CD4-positive, alpha-beta T cell treated with Interleukin-15 for 1 hour (primary cell): ENCODE data around the gene CLEC11A.

Source experiments
- DNase-seq: peaks from one replicate; pipeline ENCODE4 v3.0.0-alpha.2; 2020

Gene CLEC11A

DNA sequence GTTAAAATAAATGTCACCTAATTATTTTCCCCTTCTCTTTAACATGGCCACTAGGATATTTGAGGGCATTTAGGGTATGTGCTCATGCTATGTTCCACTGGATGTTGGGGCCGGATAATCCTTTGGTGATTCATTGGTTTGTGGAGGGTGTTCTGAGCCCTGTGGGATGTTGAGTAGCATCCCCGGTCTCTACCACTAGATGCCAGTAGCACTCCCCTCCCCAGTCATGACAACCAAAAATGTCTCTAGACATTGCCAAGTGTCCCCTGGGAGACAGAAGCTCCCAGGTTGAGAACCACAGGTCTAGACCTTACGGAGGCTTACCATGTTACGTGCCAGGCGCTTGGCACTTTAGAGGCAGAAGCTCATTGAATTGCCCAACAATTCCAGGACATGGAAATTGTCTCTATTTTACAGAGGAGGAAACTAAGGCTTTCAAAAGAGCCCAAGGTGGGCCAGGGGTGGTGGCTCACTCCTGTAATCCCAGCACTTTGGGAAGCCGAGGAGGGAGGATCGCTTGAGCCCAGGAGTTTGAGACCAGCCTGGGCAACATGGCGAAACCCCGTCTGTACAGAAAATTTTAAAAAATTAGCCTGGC lies 17.6 kb upstream of the CLEC11A start:
- DNase-seq, result peak; percentile 37

DNA sequence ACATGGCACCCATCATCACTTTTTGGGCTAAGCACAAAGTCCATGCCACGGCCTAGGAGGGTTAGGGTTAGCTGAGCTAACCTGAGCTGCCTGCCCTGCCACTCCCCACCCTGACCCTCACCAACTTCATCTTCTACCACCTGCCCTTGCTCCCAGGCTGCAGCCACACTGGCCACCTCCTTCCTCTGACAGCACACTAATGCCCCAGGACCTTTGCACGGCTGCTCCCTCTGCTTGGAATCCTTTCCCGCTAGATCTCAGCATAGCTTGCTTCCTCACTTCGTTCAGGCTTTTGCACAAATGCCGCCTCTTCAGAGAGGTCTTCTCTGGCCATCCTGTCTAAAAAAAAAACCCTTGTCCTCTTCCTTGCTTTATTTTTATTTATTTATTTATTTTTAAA lies 16.8 kb upstream of the CLEC11A start:
- DNase-seq, result no peak

DNA sequence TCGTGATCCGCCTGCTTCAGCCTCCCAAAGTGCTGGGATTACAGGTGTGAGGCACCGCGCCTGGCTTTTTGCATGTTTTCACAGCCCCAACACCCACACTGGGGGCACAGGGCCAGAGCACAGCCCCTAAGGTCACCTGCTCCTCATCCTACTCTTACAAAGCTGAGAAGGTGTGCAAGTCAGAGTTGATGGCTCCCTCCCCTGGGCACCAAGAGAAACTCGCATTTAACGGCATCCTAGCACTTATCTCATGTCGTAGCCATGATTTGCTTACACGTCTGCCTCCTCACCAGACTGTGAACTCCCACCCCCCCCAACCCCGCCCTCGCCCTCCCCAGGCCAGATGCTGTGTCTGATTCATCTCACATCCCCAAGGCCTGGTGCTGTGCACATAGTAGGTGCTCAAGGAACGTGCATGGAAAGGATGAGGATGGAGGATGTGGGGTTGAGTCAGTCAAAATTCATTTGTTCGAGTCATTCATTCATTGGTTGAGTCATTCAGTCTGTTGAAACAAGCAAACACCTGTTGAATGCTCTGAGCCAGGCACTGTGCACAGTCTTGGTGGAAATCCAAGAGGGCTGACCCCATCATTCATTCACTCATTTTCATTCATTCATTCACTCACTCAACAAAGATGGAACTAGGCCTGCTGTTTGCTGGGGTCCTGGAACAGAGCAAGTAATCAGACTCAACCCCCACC lies 14.8 kb upstream of the CLEC11A start:
- no peak for DNase-seq

DNA sequence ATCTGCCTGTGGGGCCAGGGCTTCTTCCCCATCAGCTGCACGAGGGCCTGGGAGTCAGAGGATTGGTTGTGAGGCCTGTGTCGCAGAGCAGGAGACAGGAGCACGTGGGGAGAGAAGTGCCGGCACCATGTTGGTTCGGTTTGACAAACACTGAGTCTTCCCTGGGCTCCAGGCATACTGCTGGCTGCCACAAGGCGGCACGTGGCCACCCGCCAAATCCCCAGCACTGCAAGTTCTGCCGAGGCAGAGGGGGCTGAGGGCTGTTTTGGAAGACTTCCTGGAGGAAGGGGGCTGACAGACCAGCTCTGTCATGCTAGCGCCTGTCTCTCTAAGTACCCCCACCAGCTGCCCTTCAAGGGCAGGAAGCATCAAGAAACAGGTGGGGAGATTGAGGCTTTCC lies 13.1 kb upstream of the CLEC11A start:
- no peak for DNase-seq

DNA sequence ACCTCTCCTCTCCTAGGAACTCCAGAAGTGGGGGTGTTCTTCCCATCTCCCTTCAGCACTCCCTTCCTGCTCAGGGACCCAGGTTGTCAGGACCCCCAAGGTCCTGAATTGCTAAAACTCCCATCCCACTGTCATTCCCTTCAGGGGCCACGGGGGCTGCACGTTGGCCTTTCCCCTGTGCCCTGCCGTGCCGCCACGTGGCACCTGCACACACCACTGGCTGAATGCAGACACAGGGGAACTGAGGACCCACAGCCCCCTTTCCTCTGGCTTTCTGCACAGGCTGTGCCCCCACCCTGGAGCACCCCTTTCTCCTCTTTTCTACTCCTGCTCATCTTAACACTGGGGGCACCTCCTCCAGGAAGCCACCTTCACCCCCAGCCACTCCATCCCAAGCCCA lies 12.6 kb upstream of the CLEC11A start:
- DNase-seq, result no peak

DNA sequence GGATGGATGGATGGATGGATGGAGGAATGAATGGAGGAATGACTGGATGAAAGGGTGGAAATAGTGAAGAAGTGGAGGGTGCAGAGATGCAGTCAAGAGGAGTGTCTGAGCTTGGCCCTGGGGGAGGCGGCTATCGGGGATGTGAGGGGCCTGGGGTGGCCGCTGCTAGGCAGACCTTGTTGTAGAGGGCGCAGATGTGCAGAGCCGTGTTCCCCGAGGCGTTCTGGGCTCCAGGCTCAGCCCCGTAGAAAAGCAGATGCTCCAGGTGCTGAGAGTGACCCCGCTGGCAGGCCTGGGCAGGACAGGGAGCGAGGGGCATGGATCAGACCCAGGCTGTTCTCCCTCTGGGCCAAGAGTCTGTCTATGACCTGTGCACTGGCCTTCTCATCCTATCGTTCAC lies 12.0 kb upstream of the CLEC11A start:
- no peak for DNase-seq

DNA sequence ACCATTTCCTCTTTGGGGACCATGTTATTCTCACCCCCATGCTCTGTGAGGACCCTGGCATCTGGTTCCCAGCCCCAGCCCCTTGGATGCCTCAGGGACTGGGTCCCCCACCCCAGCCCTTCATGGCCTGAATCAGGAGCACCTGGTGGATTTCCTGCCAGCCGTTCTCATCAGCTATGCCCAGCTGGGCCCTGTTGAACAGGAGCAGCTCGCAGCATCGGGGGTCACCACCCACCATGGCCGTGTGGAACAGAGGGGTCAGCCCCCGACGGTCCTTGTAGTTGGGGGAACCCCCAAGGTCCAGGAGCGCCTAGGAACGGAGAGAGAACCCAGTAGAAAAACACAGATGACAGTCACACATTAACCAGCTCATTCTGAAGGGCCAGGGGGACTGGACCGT lies 11.4 kb upstream of the CLEC11A start:
- no peak for DNase-seq

DNA sequence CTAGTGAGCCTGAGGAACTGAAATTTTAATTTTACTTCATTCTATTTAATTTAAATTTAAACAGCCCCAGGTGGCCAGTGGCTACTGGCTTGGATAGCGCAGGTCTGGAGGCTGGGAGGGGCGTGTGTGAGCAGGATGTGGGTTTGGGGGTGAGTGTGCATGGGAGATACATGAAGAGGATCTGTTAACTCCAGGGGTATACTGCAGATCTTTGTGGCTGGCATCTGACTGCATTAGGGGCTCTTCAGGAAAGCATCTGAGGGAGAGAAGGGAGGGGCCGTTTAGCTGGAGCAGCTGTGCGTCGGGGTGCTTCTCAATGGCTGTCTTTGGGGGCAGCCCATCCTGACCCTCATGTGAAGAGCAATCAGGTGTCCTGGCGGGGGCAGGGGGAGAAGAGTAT lies 10.3 kb upstream of the CLEC11A start:
- DNase-seq, result no peak

DNA sequence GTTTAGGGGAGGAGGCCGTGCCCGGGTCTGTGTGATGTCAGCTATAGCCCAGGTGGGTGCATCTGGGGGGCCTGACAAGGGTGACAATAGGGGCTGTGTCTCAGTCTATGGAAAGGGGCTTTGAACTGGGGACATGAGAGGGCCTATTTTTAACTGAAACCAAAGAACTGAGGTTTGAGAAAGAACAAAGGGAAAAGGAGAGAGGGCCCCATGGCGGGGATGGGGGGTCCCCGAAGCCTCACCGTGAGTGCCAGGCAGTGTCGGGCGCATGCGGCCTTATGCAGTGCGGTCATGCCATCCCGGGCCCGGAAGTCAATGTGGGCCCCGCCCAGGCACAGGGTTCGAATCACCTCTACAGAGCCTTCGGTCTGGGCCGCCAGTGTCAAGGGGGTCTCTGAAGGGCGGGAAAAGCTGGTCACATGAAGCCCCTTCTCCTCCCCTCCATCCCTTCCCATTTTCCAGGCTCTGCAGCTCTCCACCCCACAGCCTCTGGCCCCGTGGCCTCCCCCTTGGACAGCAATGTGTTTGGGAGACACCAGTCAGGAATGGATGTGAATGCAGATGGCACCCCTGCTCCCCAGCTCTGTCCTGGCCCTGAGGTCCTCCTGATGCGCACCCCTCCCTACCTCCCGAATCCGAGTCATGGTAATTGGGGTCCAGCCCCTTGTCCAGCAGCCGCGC lies 9.5 kb upstream of the CLEC11A start:
- DNase-seq, result no peak

DNA sequence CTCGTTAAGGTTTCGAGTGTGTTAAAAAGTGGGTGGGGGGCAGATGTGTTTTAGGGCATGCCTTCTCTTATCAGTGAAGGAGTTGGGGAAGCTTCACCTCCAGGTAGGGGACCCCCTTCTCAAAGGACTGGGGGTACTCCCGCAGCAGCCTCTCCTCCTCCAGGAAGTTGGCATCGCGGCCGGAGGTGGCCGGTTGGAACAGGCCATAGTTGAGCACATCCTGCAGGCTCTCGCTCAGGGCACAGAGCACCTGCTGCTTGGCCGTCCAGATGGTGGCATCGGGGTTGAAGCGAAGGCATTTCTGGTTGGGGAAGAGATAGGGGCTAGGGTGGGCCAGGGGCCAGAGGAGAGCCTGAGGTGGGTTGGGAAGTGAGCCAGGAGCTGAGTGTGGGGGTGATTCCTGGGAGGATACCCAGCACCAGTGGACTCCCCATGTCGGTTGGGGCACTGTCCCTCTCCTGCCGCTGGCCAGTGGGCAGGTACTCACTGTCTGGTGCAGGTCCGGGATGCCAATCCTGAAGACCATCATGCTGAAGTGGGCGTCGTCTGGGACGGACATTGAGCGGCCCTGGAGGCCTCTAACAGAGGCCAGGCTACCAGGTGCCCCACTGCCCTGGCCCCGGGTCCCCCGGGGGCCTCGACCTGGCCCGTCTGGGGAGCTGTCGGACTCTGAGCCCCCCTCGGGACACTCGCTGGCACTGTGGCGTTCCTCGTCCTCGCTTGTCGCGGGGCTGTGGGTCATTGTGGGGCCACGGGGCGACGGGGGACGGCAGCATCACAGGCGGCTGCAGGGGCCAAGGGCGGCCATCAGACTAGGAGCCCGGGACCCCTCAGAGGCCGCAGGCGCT lies 6.8 kb upstream of the CLEC11A start:
- no peak for DNase-seq

DNA sequence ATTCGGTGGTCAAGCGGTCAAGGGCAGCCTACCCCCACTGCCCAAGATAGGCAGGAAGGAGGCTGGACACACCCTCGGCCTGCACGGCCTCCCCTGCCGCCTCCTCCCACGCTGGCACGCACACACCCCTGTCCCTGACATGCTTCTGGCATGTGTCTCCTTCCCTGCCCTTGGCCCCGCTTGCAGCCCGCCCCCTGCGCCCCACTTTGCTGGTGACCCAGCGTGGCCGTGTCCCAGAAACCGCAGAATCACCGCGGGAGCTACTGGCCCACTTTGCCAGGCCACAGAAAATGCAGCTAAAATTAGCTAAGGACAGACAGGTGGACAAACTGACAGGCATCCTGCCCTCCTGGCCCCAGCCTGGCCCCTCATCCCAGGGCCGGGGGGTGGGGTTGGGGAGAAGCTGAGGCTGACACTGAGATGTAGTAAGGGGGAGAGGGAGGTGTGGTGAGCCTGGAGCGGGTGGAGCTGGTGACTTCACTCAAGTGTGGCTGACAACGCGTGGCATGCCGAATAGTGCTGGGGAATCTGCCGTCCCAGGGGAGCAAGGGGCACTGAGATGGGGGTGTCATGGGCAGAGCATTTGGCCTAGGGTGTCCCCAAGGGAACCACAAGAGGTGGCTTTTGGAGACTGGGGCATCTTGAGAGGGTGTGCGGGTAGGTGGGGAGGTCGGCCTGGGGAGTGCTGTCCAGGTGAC lies 6.0 kb upstream of the CLEC11A start:
- no peak for DNase-seq

DNA sequence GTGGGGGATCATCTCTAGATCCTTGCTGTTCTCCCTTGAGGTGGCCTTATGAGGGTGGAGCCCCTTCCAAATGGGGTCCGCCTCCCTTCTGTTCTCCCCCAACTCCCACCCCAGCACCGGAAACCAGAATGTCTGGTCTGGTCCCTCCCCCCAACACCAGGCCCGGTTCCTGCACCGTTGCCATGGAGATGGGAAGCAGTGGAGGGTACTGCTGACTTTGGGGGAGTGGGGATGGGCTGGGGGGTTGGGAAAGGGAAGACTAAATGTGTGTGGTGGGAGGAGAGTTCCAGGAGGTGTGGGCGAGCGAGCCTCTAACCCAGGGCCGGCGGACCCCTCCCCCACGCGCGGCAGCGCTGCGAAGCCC lies 5.3 kb upstream of the CLEC11A start:
- no peak for DNase-seq

DNA sequence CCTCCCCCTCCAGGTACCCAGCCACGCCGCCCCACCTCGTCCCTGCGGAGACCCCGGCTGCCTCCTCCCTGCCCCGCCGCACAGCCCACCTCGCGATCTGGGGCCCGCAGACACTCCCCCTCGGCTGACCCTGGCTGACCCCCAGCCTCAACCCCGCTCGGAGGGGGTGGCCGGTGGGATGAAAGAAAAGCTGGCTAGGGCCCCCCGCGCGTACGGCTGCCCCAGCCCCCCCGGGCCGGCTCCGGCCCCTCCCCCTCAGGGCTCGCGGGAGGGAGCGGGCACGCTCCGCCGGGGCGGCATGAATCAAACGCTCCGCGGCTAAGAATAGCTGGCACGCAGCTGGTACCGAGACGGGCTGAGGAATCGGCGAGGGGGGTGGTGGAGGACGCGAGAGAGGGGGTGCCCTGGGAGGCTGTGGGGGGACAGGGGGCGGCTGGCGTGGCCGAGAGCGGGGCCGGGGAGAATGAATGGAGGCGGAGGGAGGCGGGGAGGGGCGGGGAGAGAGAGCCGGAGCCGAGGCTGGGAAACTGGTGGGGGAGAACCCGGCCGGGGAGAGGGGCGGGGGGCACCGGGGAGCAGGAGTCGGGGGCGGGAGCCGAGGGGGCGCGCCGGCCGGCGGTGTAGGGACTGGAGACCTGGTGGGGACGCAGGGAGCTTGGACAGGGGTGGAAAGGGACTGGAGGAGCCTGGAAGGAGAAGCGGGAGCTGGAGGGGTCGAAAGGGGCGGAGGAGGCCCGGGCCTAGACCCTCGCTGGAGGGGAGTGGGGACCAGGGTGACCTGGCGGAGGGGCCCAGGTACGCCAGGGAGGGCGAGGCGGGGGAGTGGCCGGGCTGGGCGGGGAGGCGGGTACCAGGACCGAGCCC lies 4.7 kb upstream of the CLEC11A start:
- no peak for DNase-seq

DNA sequence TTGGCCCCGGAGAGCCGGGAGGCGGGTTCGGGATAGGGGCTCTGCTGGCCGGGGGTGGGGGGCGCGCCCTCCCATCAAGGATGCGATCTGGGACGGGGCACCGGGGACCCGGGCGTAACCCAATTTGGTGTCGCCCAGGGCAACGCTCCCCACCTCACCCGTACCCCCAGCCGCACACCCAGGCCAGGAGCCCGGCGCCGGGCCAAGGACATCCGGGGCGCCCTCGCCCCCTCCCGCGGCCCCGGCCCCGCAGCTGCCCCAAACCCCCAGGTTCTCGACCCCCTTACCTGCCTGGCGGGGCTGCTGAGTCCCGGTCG lies 4.1 kb upstream of the CLEC11A start:
- DNase-seq, result no peak

DNA sequence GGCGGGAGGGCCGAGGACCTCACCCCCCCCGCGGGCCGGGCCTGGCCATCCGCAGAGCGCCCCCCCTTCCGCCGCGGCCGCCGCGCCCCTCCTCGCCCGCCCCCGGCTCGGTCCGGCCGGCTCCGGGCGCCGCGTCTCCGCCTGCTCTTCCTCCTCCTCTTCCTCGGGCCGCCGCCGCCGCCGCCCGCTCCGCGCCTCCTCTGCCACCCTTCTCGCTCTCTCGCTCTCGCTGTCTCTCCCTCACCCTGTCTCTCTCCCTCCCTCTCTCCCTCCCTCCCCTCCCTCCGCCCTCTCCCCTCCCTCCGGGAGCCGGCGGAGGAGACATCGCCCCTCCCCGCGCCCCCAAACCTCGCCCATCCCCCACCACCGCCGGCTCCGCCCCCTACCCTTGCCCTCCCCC lies 3.6 kb upstream of the CLEC11A start, which contains the start of gene SHANK1:
SHANK1 (minus strand) TSS at position 237 of the 400 bp plus-strand sequence. CDS start 2,883 bp downstream, outside the sequence.
- DNase-seq, result no peak

DNA sequence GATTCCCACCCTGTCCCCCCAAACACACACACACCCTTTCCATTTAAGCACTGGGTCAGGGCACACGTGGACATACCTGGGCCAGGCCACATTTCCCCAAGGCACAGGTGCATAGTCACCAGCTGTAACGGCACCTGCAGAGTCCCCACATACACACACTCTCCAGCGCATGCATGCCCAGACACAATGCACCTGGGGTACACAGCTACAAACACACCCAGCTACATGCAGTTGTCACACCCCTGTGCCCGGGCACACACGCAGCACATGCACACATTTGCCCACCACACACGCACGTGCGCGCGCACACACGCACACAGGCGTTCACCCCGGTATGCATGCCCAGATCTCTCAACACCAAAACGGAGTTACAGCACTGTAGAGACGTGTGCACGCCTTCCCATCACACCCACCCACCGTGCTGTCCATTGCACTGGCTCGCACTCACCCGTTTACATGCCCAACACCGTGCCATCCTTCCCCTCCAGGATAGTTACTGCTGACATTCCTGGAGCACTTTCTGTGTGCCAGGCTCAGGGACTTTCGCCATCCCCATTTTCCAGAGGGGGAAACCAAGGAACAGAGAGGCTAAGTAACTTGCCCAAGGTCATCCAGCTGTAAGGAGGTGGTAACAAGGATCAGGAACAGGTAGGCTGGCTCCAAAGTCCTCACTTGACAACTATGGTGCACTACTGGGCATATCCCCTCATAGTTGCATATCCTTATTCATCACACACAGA lies 2.8 kb upstream of the CLEC11A start:
- DNase-seq, result no peak

DNA sequence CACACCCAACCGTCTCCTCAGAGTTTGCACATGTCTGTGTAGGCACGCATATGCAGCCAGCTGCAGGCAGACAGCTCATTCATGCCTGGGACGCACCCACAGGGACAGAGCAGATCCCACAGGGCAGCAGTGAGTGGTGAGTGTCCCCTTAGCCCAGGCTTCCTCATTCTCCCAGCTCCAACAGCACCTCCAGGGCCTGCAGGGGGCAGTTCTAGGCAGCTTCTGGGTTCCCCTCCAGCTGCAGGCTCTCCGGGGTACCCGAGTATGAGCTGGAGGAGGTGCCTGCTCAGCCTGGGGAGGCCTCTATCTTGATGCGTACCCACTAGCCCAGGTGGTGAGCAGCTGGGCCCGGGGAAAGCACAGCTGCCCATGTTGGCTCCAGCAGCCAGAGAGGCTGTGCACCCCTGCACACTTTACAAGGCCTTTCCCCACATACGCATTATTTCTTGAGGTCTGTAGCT lies 2.2 kb upstream of the CLEC11A start:
- no peak for DNase-seq

DNA sequence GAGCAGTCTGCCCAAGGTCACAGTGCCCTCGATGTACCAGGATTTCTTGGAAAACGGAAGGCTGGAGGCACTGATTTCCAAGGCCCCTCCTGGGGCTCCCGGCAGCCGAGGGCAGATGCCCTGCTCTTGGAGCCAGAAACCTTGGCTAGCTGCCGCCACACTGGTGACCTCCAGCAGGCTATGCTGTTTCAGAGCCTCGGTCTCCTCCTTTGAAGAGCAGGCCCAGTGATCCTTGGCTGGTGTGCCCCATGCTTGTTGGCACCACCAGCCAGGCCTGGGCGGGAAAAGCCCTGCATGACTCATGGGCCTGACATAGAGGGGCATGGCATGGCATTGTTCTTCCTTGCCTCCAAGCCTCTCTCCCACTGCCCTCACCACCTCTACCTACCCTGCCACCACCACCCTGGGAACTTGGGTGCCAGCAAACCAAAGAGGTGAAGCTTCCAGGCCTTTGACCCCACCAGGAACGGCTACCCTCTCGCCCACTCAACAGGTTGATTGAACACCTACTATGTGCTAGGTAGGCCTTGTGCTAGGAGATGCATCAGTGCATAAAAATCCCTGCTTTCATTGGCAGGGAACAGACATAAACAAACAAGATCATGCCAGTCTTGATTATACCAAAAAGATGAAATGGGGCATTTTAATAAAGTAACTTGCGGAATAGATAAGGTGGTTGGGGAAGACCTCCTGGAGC lies 1.6 kb upstream of the CLEC11A start:
- no peak for DNase-seq

DNA sequence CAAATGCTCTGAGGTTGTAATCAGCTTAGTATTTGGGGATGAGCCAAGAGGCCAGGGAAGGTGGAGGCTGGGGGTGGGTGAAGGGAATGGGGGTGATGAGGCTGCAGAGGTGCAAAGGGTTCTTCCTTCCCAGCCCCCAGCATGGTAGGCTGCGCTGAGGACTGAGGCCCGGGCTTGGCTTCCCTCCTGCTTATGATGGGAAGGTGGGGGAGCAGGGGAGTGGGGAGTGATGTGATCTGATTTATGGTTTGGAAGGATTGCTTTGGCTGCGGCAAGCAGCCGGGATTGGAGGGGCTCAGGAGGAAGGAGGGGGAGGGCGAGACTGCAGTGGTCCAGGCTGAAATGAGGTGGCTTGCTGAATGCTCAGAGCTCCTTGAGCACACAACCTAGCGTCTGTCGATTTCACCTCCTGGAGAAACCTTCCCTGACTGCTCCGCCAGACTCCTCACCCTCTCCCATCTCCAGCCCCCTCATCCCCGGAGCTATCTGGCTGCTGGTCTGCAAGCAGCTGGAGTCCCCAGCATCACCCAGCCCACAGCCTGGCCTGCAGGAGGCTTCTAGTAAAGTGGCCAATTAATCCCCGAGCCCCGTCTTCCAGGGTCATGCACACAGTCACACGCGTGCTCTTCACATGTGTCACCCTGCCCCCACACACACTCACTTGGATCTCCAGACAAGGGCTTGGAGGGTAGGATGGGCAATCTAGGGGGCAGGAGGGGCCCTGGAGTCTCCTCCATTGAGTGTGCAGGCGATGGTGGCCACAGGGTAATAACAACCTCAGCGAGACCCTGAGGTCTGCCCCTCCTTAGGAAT lies 757 bp upstream of the CLEC11A start:
- DNase-seq, result no peak
